Endodermal cell (in vitro differentiated cells): ENCODE measurements around the gene RBM38. TPM values are rescaled to one million over a fixed set of nuclear protein-coding genes. Genes with fewer than 3 reads are reported as not detected.
"Not testable (repeated sequence)": the region's sequence is repeated elsewhere in the genome, so short reads cannot be mapped to it uniquely, and the experiment has no call there.

Experiments used
- DNase-seq: peaks from one replicate; pipeline ENCODE4 v3.0.0-alpha.2; 2017
- H3K27ac ChIP-seq: 2 replicates; pipeline ENCODE4 v1.5.1; 2013; ENCODE audit warnings: mild to moderate bottlenecking, low read depth, low read length, moderate library complexity
- H3K27me3 ChIP-seq: 2 replicates; pipeline ENCODE4 v1.6.1; 2013; ENCODE audit warnings: mild to moderate bottlenecking, low read length, moderate library complexity; ENCODE audit not compliant: insufficient read depth, control insufficient read depth, poor library complexity, severe bottlenecking
- H3K36me3 ChIP-seq: 2 replicates; pipeline ENCODE4 v1.7.0; 2013; ENCODE audit warnings: mild to moderate bottlenecking, low read length, moderate library complexity; ENCODE audit not compliant: control insufficient read depth, insufficient read depth
- H3K4me1 ChIP-seq: one replicate; pipeline ENCODE4 v1.7.0; 2013; ENCODE audit warnings: low read length; ENCODE audit not compliant: control insufficient read depth, insufficient read depth
- H3K4me3 ChIP-seq: 2 replicates; pipeline ENCODE4 v1.5.1; 2013; ENCODE audit warnings: mild to moderate bottlenecking, low read length, moderate library complexity
- H3K9ac ChIP-seq: 2 replicates; pipeline ENCODE4 v1.6.1; 2013; ENCODE audit warnings: mild to moderate bottlenecking, low read length, moderate library complexity; ENCODE audit not compliant: poor library complexity, severe bottlenecking; ENCODE audit errors: extremely low read depth
- H3K9me3 ChIP-seq: 2 replicates; pipeline ENCODE4 v1.6.1; 2013; ENCODE audit warnings: mild to moderate bottlenecking, low read length, moderate library complexity; ENCODE audit not compliant: control insufficient read depth
- H3K27ac Mint-ChIP-seq: 2 replicates; pipeline ENCODE4 v1.8.0; 2020; ENCODE audit warnings: mixed read lengths
- H3K27me3 Mint-ChIP-seq: 2 replicates; pipeline ENCODE4 v1.8.0; 2021; ENCODE audit warnings: mild to moderate bottlenecking, mixed read lengths; ENCODE audit not compliant: insufficient read depth
- H3K36me3 Mint-ChIP-seq: 2 replicates; pipeline ENCODE4 v1.8.0; 2020; ENCODE audit warnings: low read depth, mixed read lengths
- H3K4me1 Mint-ChIP-seq: 2 replicates; pipeline ENCODE4 v1.8.0; 2020; ENCODE audit warnings: mixed read lengths
- H3K4me3 Mint-ChIP-seq: 2 replicates; pipeline ENCODE4 v1.8.0; 2020; ENCODE audit warnings: mild to moderate bottlenecking, moderate library complexity, mixed read lengths
- H3K9me3 Mint-ChIP-seq: 2 replicates; pipeline ENCODE4 v1.8.0; 2020; ENCODE audit warnings: mild to moderate bottlenecking, mixed read lengths
- WGBS, 2 experiments: methylation state at CpG; one replicate each; pipeline versions ENCODE4 v1.1.5 to v1.1.7; 2013; ENCODE audit warnings: missing lambda C conversion rate in 2 of 2, mixed read lengths in 1 of 2; ENCODE audit not compliant: insufficient coverage in 1 of 2, insufficient read length in 1 of 2; 5-methylcytosine and 5-hydroxymethylcytosine counted together
- total RNA-seq, 2 donors: library from RNA; stranded (reverse); fragmentation: NEBNext Ultra II Directional in 1 of 2; extraction: Animal tissue kit (Norgen Biotek cat#: 25700) in 1 of 2; gene quantifications; 2 replicates in 1 of 2; 3 replicates in 1 of 2; pipeline ENCODE4 v1.2.1, GENCODE V29; 2021
- TF ChIP-seq, protein P1 (sequence below): fragments of 200-600 bp; sonication (generic); conservative IDR thresholded peaks from 2 replicates; pipeline ENCODE4 v1.5.0; 2021; ENCODE audit warnings: antibody characterized with exemption, mild to moderate bottlenecking

RBM38 gene
- total RNA-seq, 2 donors from 2014 or later = 29.0 to 30.2 TPM

DNA sequence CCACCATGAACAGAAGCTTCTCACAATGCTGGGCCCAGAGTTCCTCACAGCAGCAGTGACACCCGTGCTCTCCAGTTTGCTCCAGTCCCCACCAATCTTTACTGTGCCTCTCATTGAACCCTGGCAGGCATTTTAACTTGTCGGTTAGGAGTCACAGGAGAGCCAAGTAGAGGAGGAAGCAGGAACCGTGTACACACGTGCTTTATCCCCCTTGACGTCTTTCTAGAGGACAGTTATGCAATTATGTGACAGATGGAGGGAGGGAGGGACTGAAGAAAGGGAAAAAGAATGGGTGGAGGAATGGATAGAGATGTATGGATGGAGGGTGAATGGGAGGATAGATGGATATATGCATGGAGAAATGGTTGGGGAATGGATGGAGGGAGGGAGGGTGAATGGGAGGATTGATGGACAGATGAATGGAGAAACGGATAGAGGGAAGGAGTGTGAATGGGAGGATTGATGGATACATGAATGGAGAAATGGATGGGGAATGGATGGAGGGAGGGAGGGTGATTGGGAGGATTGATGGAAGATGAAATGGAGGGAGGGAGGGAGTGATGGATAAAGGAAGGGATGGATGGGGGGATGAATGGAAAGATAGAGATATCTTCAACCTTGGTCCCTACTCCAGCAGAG, 26.0 kb downstream of the RBM38 start:
- 74 to 78% methylated on average over 4 to 6 of the region's 6 CpGs for WGBS, 2 experiments
- Histone ChIP-seq H3K9me3 (no peaks in the 10 kb centered on the region), H3K4me1 (no peaks in the 10 kb centered on the region), H3K4me3 (no peak overlapping the region), H3K27ac (no peak overlapping the region), H3K27me3 (no peaks in the 10 kb centered on the region), H3K36me3 (no peaks in the 10 kb centered on the region), H3K9ac (no peak overlapping the region)
- DNase-seq = no peak
- TF ChIP-seq, protein P1, sequence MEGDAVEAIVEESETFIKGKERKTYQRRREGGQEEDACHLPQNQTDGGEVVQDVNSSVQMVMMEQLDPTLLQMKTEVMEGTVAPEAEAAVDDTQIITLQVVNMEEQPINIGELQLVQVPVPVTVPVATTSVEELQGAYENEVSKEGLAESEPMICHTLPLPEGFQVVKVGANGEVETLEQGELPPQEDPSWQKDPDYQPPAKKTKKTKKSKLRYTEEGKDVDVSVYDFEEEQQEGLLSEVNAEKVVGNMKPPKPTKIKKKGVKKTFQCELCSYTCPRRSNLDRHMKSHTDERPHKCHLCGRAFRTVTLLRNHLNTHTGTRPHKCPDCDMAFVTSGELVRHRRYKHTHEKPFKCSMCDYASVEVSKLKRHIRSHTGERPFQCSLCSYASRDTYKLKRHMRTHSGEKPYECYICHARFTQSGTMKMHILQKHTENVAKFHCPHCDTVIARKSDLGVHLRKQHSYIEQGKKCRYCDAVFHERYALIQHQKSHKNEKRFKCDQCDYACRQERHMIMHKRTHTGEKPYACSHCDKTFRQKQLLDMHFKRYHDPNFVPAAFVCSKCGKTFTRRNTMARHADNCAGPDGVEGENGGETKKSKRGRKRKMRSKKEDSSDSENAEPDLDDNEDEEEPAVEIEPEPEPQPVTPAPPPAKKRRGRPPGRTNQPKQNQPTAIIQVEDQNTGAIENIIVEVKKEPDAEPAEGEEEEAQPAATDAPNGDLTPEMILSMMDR = no peak
- H3K4me1 Mint-ChIP-seq = no peaks in the 10 kb centered on the region
- no peaks in the 10 kb centered on the region for H3K27me3 Mint-ChIP-seq
- H3K9me3 Mint-ChIP-seq = no peaks in the 10 kb centered on the region
- H3K36me3 Mint-ChIP-seq = no peaks in the 10 kb centered on the region
- H3K27ac Mint-ChIP-seq = no peak overlapping the region
- no peak overlapping the region for H3K4me3 Mint-ChIP-seq

DNA sequence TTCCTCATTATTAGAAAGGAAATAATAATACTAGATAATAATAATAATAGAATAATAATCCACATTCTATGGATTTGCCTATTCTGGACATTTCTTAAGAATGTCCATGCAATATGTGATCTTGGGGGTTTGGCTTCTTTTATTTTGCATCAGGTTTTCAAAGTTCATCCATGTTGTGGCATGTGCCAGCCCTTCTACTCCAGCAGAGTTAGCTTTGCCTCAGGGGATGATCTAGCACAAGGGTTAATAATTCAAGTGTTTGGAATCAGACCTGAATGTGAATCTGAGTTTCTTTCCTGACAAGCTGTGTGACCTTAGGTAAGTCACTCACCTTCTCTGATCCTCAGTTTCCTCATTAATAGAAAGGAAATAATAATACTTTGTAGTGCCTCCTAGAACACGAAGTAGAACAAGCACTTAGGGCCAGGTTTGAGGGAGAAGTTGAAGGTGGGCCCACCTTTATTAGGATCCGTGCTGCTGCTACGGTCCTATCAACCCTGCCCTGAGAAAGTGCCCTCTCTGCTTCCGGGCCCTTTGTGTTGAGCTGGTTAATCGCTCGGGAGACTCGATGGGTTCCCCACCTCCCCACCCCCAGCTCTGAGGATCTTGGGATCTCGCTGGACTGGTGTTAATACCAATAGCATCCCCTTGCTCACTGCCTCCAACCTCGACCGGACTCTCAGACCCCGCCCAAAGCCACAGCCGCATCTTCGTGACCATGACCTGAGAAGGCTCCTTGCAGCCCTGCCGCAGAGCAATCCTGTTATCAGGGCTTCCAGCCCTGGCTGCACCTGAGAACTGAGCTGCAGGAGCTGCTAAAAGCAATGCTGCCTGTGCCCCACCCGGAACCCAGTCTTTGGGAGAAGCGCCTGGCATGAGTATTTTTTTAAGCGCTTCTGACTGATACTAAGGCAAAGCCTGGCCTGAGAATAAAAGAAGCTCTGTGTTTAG, 26.9 kb downstream of the RBM38 start:
- H3K4me1 ChIP-seq = no peaks in the 10 kb centered on the region
- WGBS, 2 experiments = 86 to 88% methylated on average over 12 to 17 of the region's 17 CpGs
- no peaks in the 10 kb centered on the region for H3K27me3 ChIP-seq
- H3K4me3 ChIP-seq = no peak overlapping the region
- H3K9ac ChIP-seq = no peak overlapping the region
- no peaks in the 10 kb centered on the region for H3K36me3 ChIP-seq
- no peaks in the 10 kb centered on the region for H3K27me3 Mint-ChIP-seq
- H3K4me1 Mint-ChIP-seq = no peaks in the 10 kb centered on the region
- TF ChIP-seq, protein P1 = no peak
- DNase-seq = no peak
- no peaks in the 10 kb centered on the region for H3K9me3 ChIP-seq
- no peak overlapping the region for H3K27ac ChIP-seq
- no peaks in the 10 kb centered on the region for H3K36me3 Mint-ChIP-seq
- no peak overlapping the region for H3K27ac Mint-ChIP-seq
- H3K9me3 Mint-ChIP-seq = no peaks in the 10 kb centered on the region
- H3K4me3 Mint-ChIP-seq = no peak overlapping the region

DNA sequence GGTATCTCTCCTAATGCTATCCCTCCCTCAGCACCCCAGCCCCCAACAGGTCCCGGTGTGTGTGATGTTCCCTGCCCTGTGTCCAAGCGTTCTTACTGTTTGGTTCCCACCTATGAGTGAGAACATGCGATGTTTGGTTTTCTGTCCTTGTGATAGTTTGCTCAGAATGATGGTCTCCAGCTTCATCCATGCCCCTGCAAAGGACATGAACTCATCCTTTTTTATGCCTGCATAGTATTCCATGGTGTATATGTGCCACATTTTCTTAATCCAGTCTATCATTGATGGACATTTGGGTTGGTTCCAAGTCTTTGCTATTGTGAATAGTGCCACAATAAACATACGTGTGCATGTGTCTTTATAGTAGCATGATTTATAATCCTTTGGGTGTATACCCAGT, 28.3 kb downstream of the RBM38 start:
- H3K9me3 ChIP-seq, H3K4me3 Mint-ChIP-seq, H3K9ac ChIP-seq, H3K27me3 ChIP-seq, H3K27ac ChIP-seq, H3K36me3 ChIP-seq, H3K4me1 Mint-ChIP-seq, H3K27ac Mint-ChIP-seq, H3K27me3 Mint-ChIP-seq, H3K4me1 ChIP-seq, DNase-seq, H3K4me3 ChIP-seq, H3K36me3 Mint-ChIP-seq, H3K9me3 Mint-ChIP-seq: not testable (repeated sequence)
- 93% methylated on average over 3 of the region's 4 CpGs; no CpG with 5 or more reads in 1 of the 2 experiments for WGBS, 2 experiments
